Non-pigmented ciliary epithelial cell (primary cell): Measurements from ENCODE around the gene PKD2L2.
"Not testable (repeated sequence)": the region's sequence is repeated elsewhere in the genome, so short reads cannot be mapped to it uniquely, and the experiment has no call there.

Source experiments
- DNase-seq: peaks from one replicate; pipeline ENCODE4 v3.0.0-alpha.2; 2010; ENCODE audit warnings: low read depth

PKD2L2 gene

DNA sequence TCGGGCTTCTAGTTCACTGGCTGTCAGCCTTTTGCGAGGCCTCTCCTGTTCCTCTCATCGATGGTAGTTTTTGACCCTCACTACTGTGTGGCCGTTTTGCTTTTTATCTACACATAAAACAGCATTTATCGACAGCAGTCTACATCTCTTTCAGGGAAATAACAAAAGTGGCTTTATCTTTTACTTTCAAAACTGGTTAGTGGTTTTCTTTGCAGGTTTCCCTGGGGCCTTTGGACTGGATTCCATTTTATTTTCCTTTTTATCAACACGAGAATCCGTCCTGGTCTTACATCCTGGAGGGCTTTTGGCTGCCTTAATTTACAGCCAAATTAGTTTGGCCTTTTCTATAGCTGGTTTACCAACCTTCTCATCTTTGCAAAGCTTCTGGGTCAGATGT lies 793 bp upstream of the PKD2L2 start:
- DNase-seq = no peak

DNA sequence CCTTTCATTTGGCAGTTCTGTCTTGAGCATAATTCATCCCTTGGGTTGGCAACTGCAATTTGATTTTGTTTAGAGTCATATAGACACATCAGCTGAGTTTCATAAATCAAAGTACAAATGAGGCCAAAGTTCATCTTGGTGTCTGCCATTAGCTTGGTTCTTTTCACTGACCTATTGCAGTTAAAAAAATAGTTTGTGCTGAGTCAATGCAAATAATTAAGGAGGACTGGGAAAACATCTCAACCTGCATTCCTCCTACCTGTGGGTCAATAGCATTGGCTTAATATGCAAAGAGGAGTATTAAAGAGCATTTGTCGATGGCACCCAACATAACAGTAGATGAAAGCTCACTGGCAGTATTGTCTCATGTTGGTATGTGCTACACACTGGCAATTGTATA lies 1.6 kb downstream of the PKD2L2 start:
- no peak for DNase-seq

DNA sequence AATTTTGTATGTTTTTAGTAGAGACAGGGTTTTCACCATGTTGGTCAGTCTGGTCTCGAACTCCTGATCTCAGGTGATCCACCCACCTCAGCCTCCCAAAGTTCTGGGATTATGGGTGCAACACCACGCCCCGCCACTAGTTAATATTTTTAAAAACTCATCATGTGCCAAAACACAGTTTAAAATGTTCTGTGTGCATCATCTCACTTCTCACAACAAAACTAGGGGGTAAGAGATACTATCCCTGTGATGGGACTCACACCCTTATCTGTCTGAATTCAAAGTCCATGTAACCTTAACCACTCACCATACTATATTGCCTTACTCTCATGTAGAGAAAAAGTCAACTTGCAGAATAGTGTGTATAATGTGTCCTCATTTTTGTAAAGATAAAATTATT lies 2.6 kb downstream of the PKD2L2 start:
- no peak for DNase-seq

DNA sequence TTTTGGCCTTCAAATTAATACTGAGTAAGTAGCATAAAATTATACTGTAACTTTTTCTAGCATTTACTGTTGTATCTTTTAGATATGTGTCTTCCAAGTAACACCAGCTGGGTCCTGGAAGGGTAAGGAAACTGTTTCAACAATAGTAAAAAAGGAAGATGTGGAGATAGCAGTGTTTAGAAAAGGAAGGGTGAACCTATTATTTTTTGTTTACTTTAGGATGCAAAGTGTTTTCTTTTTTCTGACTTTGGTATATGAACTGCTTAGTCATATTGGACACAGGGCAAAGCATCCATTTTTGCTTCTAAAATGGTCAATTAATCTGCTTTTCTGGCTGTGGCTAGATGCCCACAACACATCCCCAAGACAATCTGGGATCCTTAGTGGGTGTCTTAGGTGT lies 5.3 kb downstream of the PKD2L2 start:
- no peak for DNase-seq

DNA sequence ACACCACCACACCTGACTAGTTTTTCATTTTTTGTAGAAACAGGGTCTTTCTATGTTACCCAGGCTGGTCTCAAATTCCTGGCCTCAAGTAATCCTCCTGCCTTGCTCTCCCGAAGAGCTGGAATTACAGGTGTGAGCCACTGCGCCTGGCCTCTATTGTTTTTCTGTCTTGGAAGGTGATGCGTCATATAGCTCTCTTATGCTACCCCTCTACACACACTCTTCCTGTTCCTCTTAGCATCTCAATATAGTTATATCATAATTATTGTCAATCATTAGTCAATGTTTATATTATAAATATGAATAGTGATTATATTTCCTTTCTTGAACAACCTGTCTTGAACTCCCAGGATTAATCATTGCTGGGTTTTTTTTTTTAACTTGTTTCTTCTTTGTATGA lies 7.3 kb downstream of the PKD2L2 start:
- DNase-seq = no peak

DNA sequence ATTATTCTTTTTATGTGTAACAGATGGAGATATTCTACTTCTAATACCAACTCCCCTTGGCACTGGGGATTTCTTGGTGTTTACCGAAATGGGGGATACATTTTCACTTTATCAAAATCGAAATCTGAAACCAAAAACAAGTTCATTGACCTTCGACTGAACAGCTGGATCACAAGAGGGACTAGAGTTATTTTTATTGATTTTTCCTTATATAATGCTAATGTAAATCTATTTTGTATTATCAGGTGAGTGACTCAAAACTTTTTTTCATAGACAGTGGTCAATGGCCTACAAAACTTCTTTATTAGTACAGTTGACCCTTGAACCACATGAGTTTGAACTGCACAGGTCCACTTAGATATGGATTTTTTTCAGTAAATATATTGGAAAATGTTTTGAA lies 10.2 kb downstream of the PKD2L2 start:
- no peak for DNase-seq

DNA sequence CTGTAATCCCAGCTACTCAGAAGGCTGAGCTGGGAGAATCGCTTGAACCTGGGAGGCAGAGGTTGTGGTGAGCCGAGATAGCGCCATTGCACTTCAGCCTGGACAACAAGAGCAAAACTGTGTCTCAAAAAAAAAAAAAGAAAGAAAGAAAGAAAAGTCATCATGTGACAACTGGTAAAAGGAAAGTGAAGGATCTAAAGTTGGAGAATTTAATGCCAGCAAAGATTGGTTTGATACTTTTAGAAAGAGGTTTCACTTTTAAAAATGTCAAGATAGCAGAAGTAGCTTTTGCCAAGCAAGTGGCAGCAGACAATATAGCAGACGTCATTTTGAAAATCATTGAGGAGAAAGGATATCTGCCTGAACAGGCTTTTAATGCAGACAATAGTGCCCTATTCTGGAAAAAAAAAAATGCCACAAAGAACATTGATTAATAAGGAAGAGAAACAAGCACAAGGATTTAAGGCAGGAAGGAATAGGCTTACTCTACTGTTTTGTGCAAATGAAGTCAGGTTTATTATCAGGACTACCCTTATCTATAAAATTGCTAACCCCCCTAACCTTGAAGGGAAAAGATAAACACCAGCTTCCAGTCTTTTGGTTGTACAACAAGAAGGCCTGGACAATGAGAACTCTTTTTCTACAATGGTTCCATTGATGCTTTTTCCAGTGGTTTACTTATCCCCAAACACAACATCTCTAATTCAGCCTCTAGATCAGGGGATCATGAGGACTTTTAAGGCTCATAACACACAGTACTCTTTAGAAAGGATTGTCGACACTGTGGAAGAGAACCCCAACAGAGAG lies 12.0 kb downstream of the PKD2L2 start:
- DNase-seq = no peak

DNA sequence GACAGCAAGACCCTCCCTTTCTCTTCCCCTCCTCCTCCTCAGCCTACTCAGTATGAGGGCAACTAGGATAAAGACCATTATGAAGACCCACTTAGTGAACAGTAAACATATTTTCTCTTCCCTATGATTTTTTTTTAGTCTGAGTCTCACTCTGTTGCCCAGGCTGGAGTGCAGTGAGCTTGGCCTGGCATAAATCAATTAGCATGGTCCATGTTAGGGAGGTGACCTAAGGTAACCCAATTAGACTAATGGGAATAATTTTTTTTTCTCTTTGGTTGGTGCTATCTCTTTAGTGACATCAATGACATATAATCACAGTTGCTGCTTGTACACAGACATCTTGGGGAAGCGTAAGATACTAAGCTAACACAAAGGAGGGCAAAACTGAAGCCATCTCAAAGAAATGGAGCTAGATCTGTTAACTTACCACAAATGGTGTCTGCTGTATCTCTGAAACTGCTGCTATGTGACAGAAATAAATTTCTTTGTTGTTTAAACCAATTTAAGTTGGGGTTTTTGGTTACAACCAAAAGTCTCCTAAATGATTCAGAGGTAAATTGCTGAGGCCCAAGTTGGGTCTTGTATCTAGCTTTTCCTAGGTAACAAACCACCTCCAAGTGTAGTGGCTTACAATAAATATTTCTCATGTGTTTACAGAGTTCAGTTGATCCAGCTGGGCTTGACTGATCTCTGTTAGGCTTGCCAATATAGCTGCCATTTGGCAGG lies 13.3 kb downstream of the PKD2L2 start:
- DNase-seq = no peak

DNA sequence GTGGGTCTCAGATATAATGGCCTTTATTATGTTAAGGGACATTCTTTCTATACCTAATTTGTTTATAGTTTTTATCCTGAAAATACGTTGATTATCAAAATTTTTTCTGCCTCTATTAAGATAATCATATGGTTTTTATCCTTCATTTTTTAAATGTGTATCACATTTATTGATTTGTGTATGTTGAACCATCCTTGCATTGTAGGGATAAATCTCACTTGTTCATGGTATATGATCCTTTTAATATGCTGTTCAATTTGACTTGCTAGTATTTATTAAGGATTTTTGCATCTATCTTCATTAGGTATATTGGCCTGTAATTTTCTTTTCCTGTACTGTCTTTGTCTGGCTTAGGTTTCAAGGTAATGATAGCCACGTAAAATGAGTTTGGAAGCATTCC lies 25.5 kb downstream of the PKD2L2 start:
- DNase-seq = no peak

DNA sequence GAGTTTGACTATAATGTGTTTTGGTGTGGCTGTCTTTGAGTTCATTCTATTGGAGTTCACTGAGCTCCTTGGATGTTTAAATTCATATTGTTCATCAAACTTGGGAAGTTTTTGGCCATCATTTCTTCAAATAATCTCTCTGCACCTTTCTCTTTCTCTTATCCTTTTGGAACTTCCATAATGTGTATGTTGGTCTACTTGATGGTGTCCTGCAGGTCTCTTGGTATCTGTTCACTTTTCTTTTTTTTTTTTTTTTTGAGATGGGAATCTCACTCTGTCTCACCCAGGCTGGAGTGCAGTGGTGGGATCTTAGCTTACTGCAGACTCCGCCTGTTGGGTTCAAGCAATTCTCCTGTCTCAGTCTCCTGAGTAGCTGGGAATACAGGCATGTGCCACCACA lies 27.7 kb downstream of the PKD2L2 start:
- no peak for DNase-seq

DNA sequence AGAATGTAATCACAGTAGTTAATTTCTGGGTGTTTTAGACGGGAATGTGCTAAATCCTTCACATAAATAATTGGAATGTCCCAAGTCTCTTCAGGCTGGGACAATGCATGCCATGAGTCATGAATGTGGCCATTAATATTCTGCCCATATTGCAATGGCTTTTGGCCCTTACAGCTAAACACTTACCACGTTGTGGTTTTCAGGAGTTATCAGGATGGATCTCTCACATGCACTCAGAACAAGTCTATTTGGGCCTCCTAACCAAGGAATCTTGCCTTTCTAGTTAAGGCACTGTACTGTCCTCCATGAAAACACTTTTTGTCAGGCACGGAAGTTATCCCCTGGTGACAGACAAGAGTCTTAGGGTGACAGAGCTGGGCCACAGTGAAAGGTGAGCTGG lies 32.7 kb downstream of the PKD2L2 start:
- no peak for DNase-seq

DNA sequence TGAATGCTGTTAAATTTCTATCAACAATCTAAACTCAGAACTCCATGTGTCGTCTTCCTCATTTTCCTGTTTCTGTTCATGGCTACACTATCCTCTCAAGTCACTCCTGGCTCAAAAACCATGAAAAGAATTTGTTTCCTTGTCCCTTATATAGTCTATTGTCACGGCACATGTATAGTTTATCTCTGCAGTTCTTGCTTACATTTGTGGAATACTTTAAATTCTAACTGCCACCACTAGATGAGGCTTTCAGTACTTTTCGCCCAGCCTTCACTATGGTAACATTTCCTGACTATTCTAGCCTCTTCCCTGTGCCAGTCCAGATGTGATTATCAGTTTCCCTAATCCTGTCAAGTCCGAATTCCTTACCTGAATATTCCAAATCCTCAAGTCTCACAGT lies 34.6 kb downstream of the PKD2L2 start:
- no peak for DNase-seq

DNA sequence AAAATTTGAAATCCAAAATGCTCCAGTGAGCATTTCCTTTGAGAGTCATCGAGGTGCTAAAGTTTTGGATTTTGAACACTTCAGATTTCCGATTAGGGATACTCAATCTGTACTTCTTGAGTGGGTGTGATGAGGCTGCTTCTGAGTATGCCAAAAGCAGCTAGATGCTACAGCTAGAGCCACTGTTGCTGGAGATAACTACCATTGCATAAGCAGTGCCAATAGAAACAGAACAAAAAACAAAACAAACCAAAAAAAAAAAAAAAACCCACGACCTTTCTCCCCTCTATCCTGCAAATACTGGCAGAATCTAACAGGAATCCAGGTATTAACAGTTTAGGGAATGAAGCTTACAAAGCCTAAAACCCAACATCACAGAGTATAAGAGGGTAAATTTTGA lies 43.5 kb downstream of the PKD2L2 start:
- DNase-seq = no peak

DNA sequence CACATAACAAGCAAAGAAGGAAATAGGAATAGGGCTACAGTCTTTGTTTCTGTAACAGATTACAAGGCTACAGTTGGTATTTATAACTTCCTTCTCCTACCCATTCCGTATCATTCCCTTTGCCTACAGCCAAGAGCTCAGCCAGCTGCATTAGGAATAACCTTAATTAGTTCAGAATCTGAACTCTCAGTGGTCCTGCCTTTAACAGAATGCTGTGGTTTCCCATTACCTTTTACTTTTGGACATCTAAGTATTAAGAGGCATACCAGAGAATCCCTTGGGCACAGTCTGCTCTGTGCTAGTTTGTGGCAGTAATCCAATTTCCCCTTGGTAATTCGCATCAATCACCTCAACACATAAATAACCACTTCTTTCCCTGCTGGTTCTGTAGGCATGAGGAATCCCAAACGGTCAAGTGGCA lies 44.2 kb downstream of the PKD2L2 start:
- DNase-seq = no peak

DNA sequence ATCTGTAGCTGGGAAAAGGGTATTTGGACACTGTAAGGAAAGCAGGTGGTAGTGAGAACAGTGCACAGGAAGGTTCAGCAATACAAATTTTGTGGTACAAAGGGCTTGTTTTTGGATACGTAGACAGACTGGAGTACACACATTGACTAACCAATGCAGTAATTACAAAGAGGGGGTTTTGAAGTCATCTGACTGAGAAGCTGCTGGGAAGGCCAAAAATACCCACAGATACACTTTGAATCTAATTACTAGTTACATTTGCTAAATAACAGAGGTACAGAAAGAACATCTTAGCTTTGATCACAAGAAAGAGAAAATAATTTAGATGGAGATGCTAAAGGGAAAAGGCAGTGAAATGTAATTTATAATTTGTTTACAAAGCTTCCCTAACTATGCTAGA lies 45.9 kb downstream of the PKD2L2 start:
- no peak for DNase-seq

DNA sequence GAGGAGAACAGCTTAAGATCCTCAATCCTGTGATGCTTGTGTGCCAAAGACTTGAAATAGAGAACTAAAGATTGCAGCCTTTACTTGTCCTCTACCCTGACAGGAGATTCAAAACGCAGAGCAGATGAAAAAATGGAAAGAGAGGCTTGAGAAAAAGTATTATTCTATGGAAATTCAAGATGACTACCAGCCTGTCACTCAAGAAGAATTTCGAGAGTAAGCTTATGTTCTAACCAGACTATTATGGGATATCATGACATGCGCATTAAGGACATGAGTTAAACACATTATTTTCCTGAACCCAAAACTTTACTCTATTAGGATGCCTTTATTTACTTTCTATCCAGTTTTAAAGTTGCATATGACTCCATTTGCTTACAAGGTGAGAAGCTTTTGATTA lies 46.4 kb downstream of the PKD2L2 start:
- DNase-seq = no peak

DNA sequence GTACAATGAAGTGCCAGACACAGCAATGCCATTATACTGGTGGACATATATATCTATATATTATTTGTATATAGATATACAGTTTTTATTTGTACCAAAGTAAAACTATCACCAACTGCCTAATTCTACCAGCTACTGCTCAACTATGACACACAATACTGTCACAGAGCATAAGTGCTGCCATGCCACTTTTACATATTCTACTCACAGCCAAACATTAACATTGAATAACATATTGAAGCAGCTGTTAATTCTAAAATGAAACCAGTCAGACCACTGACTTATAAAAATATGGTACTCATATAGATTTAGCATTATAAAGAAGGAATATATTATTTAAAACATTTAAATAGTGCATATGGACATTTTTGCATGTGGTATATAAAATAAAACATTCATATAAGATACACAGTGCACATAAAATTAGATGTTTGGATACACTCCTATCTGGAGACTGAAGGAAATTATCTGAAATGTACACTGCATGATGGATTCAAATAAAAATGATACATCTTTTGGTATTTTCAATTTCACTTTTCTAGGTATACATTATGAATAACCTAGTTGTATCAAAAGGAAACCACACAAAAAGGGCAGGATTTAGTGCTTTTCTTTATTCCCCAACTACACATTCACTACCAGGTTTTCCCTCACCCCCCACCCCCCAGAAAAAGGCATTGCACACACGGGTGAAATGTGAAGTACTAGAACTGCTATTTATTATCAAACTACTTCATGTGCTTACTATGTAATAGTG lies 48.9 kb downstream of the PKD2L2 start:
- no peak for DNase-seq

DNA sequence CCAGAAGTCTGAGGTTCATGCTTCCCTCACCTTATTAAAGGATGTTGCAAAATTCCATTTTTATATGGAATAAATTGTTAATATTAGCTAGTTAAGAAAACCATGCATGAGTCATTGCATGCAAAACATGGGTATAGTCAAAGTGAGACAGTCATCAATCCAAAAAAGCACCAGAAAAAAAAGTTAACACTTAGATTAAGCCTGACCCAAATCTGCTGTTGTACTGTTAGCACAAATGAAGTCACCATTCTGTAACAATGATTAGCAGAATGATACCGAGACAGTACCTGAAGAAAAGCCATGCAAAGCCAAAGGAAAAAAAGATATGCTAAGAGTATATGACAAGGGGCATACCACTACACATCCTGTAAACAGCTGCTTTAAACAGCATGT lies 49.5 kb downstream of the PKD2L2 start:
- no peak for DNase-seq

DNA sequence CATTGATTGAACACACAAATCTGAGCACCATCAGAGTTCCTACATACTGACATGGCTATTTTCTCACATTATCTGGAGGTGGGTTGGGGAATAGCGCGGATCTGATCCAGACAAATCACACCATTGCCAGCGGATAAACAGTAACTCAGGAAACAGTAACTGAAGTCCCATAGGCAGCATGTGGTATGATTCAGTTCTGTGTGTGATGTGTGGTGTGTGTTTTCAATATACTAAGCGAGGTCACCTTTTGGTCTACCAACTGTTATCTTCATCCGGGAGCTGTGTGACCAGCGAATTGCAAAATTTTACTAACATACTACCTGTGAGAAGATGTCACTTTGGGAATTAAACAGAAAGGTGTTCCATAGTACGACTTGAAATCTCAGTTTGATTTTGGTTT lies 50.1 kb downstream of the PKD2L2 start:
- DNase-seq = no peak

DNA sequence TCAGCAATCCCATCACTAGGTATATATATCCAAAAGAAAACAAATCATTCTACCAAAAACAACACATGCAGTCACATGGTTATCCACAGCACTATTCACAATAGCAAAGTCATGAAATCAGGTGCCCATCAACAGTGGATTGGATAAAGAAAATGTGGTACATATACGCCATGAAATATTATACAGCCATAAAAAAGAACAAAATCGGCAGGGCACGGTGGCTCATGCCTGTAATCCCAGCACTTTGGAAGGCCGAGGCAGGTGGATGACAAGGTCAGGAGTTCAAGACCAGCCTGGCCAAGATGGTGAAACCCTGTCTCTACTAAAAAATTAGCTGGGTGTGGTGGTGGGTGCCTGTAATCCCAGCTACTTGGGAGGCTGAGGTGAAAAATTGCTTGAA lies 55.0 kb downstream of the PKD2L2 start:
- not testable (repeated sequence) for DNase-seq

DNA sequence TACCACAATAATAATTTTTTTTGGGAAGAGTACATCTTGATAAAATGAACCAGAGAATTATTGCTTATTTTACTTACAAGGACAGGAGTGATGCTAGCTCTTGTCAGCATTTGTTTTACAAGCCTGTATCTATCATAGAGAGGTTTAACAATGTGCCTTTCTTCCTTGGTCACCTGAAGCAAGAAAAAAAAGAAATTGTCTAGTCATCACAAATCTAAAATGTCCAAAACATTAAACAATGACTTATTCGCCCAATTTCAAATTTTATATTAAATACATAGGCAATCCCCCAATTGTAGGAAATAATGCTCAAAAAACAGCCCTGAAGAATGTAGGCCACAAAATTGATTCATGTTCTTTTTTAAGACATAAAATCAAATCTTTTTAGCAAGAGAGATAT lies 56.6 kb downstream of the PKD2L2 start:
- no peak for DNase-seq

DNA sequence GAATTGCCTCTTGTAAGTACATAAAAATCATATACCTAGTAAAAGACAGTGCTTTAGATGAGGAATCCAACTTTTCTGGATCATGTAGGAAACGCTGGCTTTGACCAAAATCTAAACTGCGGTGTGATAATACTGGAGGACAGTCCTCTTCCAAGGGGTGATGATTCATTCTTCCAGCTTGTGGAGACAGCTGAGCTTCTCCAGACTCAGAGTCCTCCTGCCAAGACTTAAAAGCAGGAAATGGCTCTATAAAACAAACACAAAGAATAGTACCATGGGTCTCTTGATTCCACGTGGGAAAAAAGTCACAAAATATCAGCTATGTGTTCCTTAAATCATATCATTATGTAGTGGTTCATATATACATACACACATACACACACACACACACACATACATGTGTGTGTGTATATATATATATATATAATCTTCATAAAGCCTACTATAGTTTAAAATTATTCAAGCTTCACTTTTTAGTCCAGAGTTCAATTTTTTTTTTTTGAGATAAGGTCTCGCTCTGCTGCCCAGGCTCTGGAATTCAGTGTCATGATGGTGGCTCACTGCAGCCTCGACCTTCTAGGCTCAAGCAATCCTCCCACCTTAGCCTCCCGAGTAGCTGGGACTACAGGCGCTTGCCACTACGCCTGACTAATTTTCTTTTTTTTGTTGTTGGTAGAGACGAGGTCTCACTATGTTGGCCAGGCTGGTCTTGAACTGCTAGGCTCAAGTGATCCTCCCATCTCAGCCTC lies 65.0 kb downstream of the PKD2L2 start:
- DNase-seq = peak; percentile 78
